ENCODE measurements around the gene ZNF709. TPM values are rescaled to one million over a fixed set of nuclear protein-coding genes. Genes with fewer than 3 reads are reported as not detected.

The ZNF709 gene
- total and polyA plus RNA-seq, 2 of the 13 experiments (the other 11 are each of a cell fraction or from before 2014, with no cell fraction given), result 1.5 to 3.9 TPM

GRCh38 chr19:12484371-12485051 is at the start of gene ZNF709 (continued):
- TF ChIP-seq ZBED4 (CRISPR knock-in tag; IDR thresholded peaks at IDR 0.05; ENCODE audit: borderline replicate concordance), result 0 out of 2 replicates have a peak, but pooled peaks have one; percentile 15
- 0 out of 2 replicates have a peak, but pooled peaks have one; percentile 12 for TF ChIP-seq FOXK1 (CRISPR knock-in tag; IDR thresholded peaks at IDR 0.05; ENCODE audit: borderline replicate concordance, low read depth)
- no peak for TF ChIP-seq U2AF2 (IDR thresholded peaks at IDR 0.05; ENCODE audit: low read depth, low read length)
- peak; percentile 83; the same call in 1 of the 2 replicates for TF ChIP-seq ZNF34 (CRISPR knock-in tag; IDR thresholded peaks at IDR 0.05; ENCODE audit: borderline replicate concordance)
- no peak for TF ChIP-seq ZNF446 (CRISPR knock-in tag; IDR thresholded peaks at IDR 0.05)
- peak; percentile 64; the same call in 1 of the 2 replicates for TF ChIP-seq MEIS1 (CRISPR knock-in tag; IDR thresholded peaks at IDR 0.05; ENCODE audit: borderline replicate concordance)
- peak; percentile 70; the same call in 1 of the 2 replicates for TF ChIP-seq ZBTB3 (CRISPR knock-in tag; IDR thresholded peaks at IDR 0.05; ENCODE audit: borderline replicate concordance, low read depth)
- TF ChIP-seq POLR2A (IDR thresholded peaks at IDR 0.05; ENCODE audit: insufficient read depth in 1 of 2, low read depth in 2 of 2, low read length in 2 of 2), result peak; percentile 88 to 98
- peak; percentile 92 for TF ChIP-seq PHF8 (CRISPR knock-in tag; IDR thresholded peaks at IDR 0.05)
- peak; percentile 36; the same call in 1 of the 2 replicates for TF ChIP-seq YEATS4 (CRISPR knock-in tag; IDR thresholded peaks at IDR 0.05; ENCODE audit: borderline replicate concordance)
- TF ChIP-seq, protein P1, sequence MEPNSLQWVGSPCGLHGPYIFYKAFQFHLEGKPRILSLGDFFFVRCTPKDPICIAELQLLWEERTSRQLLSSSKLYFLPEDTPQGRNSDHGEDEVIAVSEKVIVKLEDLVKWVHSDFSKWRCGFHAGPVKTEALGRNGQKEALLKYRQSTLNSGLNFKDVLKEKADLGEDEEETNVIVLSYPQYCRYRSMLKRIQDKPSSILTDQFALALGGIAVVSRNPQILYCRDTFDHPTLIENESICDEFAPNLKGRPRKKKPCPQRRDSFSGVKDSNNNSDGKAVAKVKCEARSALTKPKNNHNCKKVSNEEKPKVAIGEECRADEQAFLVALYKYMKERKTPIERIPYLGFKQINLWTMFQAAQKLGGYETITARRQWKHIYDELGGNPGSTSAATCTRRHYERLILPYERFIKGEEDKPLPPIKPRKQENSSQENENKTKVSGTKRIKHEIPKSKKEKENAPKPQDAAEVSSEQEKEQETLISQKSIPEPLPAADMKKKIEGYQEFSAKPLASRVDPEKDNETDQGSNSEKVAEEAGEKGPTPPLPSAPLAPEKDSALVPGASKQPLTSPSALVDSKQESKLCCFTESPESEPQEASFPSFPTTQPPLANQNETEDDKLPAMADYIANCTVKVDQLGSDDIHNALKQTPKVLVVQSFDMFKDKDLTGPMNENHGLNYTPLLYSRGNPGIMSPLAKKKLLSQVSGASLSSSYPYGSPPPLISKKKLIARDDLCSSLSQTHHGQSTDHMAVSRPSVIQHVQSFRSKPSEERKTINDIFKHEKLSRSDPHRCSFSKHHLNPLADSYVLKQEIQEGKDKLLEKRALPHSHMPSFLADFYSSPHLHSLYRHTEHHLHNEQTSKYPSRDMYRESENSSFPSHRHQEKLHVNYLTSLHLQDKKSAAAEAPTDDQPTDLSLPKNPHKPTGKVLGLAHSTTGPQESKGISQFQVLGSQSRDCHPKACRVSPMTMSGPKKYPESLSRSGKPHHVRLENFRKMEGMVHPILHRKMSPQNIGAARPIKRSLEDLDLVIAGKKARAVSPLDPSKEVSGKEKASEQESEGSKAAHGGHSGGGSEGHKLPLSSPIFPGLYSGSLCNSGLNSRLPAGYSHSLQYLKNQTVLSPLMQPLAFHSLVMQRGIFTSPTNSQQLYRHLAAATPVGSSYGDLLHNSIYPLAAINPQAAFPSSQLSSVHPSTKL (CRISPR knock-in tag; IDR thresholded peaks at IDR 0.05), result peak; percentile 33
- no peak for TF ChIP-seq ZNF615 (CRISPR knock-in tag; IDR thresholded peaks at IDR 0.05; ENCODE audit: borderline replicate concordance)
- peak; percentile 36 for TF ChIP-seq AGO2 (optimal IDR thresholded peaks at IDR 0.05; ENCODE audit: low read depth, low read length)
- TF ChIP-seq GATAD2A (CRISPR knock-in tag; IDR thresholded peaks at IDR 0.05), result peak; percentile 70
- TF ChIP-seq THAP9 (CRISPR knock-in tag; IDR thresholded peaks at IDR 0.05; ENCODE audit: borderline replicate concordance), result peak; percentile 70; the same call in 1 of the 2 replicates
- no peak for TF ChIP-seq ARNTL (CRISPR knock-in tag; IDR thresholded peaks at IDR 0.05)
- TF ChIP-seq ZNF670 (CRISPR knock-in tag; IDR thresholded peaks at IDR 0.05; ENCODE audit: borderline replicate concordance), result peak; percentile 86
- peak; percentile 40; the same call in 1 of the 2 replicates for TF ChIP-seq ZNF256 (CRISPR knock-in tag; conservative IDR thresholded peaks at IDR 0.05)
- TF ChIP-seq TEAD2 (CRISPR knock-in tag; IDR thresholded peaks at IDR 0.05), result no peak
